Activated CD4-positive, alpha-beta T cell treated with anti-CD3 and anti-CD28 coated beads for 1 hour (primary cell): ENCODE results near the gene ELL2.
A peak's percentile ranks its signal among the peaks of the same experiment; 100 is the strongest.

Source experiments
- DNase-seq: peaks from one replicate; pipeline ENCODE4 v3.0.0-alpha.2; 2020

The ELL2 gene

GRCh38 chr5:95976606-95977005 is 15.0 kb upstream of the ELL2 start:
- no peak for DNase-seq

- DNase-seq = no peak
Observed at GRCh38 chr5:95975703-95976102, 14.1 kb upstream of the ELL2 start.

- no peak for DNase-seq
Observed at GRCh38 chr5:95973793-95974325, 12.2 kb upstream of the ELL2 start.

GRCh38 chr5:95972196-95972595 is 10.5 kb upstream of the ELL2 start:
- no peak for DNase-seq

DNA sequence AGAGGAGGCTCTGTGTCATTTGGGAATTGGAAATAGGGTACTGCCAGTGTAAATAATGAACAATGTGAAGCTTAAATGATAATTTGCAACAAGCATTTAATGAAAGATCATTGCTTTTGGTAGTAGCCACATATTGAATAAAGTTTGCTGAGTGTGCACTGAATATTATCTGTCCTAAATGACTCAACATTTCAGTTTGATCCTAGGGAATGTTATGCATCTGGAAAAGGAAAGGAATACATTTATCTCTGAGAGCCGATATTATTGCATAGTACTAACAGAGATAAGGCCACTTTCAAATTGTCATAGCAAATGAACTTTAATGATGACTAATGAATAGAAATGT is 8.7 kb upstream of the ELL2 start:
- DNase-seq = no peak

GRCh38 chr5:95969651-95970358 is 8.2 kb upstream of the ELL2 start:
- DNase-seq = no peak

- no peak for DNase-seq
Observed at GRCh38 chr5:95969055-95969454, 7.4 kb upstream of the ELL2 start.

DNA sequence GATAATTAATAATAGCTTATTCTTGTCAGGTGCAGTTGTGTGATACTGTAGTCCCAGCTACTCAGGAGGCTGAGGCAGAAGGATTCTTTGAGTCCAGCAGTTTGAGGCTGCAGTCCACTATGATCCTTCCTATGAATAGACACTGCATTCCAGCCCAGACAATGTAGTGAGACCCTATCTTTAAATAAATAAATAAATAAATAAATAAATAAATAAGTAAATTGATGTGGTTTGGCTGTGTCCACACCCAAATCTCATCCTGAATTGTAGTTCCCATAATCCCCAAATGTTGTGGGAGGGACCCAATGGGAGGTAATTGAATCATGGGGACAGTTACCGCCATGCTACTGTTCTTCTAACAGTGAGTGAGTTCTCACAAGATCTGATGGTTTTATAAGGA is 5.6 kb upstream of the ELL2 start:
- DNase-seq = no peak

DNA sequence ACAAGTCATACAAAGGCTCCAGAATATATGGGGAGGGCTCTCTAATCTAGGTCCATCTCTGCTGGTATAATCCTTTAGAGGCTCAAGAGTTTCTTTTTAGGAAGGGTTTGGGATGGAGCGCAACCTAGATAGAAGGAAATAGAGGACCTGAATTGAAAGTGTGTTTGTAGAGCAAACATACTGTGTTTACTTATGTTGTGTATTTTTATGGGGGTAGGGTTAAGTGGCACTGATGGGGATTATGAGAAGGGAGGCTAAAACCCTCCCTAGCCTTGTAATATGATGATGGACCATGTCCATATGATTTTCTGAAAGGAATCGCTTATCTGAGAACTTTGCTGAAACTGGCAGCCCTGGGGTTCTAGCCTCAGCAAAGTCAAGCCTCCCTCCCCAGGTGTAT is 4.4 kb upstream of the ELL2 start:
- no peak for DNase-seq

GRCh38 chr5:95963650-95964410 is 2.2 kb upstream of the ELL2 start:
- no peak for DNase-seq

- DNase-seq = no peak
Observed at GRCh38 chr5:95962785-95963184, 1.1 kb upstream of the ELL2 start.

- DNase-seq = no peak
Observed at GRCh38 chr5:95962475-95962773, 773 bp upstream of the ELL2 start.

- DNase-seq = peak; percentile 54
Observed at GRCh38 chr5:95960667-95961616, 709 bp downstream of the ELL2 start.

DNA sequence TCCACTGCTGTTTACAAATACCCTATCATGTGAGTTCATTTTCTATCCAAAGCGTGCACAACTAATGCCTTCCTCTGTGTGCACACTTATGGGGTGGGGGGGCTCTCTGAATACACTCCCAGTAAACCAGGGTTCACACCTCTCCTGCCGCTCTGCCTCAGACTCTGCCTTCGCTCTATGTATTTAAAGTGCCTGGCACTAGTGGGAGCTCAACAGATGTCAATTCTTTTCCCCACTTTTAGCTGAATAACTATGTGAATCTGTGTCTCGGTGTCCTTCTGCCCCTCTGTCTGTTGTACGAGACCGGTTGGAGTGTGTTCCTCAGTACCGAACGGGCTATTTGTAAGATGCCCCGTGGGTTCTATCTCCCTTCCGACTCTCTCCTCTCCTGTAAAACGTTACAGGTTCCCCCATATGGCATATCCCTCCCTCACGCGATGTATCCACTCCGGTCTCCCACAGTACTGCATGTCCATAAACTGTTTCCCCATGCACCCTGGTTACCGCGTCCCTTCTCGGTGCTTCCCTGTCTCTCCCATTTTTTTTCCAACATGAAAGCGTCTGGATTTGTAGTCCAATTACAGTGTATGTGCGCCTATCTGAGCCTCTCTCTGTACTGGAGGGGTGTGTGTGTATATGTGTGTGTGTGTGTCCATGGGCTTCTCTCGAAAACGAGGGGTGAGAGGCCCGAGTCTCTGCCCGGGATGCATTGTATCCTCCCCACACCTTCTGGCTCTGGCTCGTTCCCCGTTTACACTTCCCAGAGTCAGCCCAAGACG is 1.6 kb downstream of the ELL2 start:
- no peak for DNase-seq

DNA sequence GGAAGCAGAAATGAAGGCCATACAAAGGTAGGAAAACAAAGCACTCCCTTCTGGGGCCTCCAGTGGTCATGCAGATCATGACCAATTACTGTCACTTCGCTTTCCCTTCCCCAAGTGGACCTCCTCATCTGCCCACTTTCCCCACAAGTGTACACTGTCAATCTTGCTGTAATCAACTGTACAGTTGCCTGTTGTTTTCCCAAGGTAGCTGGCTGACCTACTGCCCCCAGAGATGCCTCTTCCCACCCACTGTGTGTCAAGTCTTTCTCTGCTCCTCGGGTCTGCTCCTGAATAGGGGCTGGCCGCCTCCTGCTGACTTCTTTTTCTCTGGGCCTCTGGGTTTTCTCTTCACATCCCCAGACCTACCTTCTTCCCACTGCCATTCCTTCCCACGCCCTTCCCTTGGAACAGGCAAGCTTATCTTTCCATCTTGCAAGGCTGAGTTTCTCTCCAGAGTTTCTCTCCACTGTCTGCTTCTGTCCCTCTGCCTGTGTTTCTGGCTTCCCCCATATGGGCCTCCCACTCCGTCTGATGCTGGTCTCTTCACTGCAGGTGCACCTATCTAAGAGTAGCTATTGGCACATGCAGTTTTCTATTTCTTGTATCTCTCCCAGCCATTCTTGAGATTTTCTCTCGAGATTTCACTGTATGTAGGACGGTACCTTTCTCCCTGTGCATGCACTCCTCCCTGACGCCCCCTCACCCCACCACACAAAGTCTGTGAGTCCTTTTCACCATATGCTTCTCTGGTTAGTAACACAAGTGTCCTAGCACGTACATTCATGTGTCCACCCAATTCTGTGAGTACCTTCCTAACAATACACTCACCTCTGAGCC is 2.4 kb downstream of the ELL2 start:
- DNase-seq = no peak

DNA sequence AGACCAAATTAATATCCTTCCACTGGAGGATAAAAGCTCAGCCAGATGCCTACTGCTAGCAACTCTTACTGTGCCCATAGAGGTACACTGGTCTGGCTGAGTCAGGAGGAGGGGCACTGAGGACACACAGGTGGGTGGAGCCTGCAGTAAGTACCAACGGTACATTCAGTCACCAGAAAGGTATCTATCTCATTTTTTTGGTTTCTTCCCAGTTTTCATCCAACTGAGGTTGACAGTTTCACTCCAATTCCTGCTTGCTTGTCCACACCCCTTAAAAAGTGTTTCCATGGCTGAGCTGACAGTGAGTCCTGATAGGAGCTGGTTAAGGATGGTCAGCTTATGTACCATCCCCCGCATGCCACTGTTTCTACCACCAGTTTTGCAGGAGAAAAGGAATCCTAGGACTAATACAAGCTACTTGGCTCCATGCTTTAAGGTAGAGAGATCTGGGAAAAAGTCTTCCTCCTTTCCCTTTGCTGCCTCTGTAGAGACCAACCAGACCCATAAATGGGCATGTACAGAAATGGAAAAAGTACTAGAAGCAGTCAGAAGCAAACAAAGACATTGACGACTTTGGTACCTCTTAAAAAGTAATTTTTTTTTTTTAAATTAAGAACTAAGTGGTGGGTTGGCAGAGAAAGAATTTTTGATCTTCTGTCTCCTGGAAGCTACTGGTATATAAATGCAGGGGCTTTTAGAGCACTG is 3.2 kb downstream of the ELL2 start:
- DNase-seq = no peak

GRCh38 chr5:95957561-95958203 is 4.0 kb downstream of the ELL2 start:
- DNase-seq = no peak

DNA sequence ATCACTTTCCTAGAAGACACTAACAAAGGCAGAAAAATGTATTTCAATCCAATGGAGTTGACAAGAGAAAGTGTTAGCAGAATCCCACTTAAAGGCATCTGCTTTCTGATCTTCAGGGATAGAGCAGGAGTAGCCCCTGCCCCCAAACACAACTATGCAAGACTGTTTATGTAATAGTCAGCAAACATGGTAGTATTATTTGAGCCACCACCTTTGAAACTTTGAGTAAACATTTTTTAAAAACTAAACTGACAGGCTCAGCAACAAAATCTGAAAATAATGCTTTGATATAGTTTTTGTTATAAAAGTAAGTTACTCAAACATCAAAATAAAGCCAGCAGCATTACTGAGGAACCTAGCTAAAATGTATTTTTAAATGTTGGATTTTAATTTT is 4.8 kb downstream of the ELL2 start:
- DNase-seq = no peak

- no peak for DNase-seq
Observed at GRCh38 chr5:95956021-95956899, 5.4 kb downstream of the ELL2 start.

GRCh38 chr5:95954716-95955115 is 6.9 kb downstream of the ELL2 start:
- no peak for DNase-seq
